ENCODE measurements around the gene PNMA6E. TPM values are rescaled to one million over a fixed set of nuclear protein-coding genes. Genes with fewer than 3 reads are reported as not detected.

PNMA6E gene
- not detected for total RNA-seq

DNA sequence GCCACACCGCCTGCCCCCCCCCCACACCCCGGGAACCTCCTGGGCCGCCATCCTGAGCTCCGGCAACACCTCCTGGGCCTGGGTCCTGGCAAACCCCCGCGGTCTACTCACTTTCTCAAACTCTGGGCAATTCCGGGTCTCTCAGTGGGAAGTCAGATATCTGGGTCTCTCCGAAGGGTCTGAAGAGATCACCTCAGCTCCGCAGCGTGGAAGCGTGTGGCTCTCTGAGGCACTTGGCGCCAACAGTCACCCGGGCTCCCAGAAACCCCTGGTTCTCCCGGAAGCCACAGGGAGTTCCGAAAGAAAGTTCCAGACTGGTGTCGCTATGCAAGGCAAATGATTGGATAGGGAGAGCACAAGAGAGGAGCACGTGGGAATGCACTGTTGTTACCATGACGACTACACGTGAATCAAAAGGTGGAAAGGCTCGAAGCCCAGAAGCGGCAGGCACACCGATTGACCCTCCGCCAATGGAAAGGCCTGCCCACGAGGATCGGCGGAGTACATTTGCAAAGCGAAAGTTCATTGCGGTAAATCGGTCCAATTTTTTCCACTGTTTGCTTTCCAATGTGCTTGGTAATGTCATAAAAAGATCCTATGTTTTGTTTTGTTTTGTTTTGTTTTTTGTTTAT is at the start of gene PNMA6E:
Gene PNMA6E, minus strand, starts transcription at position 218 of the 632 bp plus-strand sequence. CDS start 2,501 bp downstream, outside the sequence.
- TF ChIP-seq POLR2A (IDR thresholded peaks at IDR 0.05) (no peak), CTCF (IDR thresholded peaks at IDR 0.05) (no peak)
- no peaks in the 10 kb centered on the region for H3K36me3 ChIP-seq

GRCh38 chrX:153450949-153451277 is 49.8 kb upstream of the PNMA6E start:
- Histone ChIP-seq H3K9me3 (no peaks in the 10 kb centered on the region), H3K27ac (no peak overlapping the region), H3K4me3 (no peak overlapping the region), H3K4me1 (no peaks in the 10 kb centered on the region), H3K36me3 (peaks cover 0 to 7% (median 0%) of the 10 kb centered on the region in 3 donors), H3K27me3 (no peaks in the 10 kb centered on the region)
- TF ChIP-seq CTCF (IDR thresholded peaks at IDR 0.05) (no peak), POLR2A (IDR thresholded peaks at IDR 0.05) (no peak)
- peak in 1 of 3 donors; percentile 40 for DNase-seq

More for the DNA sequence above, at the start of gene PNMA6E:
- Histone ChIP-seq H3K27ac (no peak within 1 kb of the TSS), H3K9me3 (no peaks in the 10 kb centered on the region), H3K27me3 (no peaks in the 10 kb centered on the region), H3K4me1 (no peaks in the 10 kb centered on the region), H3K4me3 (no peak within 1 kb of the TSS)
- DNase-seq: no peak

- Histone ChIP-seq H3K27me3 (no peaks in the 10 kb centered on the region), H3K4me3 (no peak overlapping the region), H3K9me3 (no peaks in the 10 kb centered on the region), H3K36me3 (peaks cover 0 to 7% (median 0%) of the 10 kb centered on the region in 3 donors), H3K27ac (no peak overlapping the region), H3K4me1 (no peaks in the 10 kb centered on the region)
- peak in 1 of 3 donors; percentile 35 for DNase-seq
- TF ChIP-seq POLR2A (IDR thresholded peaks at IDR 0.05) (no peak), CTCF (IDR thresholded peaks at IDR 0.05) (no peak)
Observed at GRCh38 chrX:153450114-153450948, 49.2 kb upstream of the PNMA6E start.

DNA sequence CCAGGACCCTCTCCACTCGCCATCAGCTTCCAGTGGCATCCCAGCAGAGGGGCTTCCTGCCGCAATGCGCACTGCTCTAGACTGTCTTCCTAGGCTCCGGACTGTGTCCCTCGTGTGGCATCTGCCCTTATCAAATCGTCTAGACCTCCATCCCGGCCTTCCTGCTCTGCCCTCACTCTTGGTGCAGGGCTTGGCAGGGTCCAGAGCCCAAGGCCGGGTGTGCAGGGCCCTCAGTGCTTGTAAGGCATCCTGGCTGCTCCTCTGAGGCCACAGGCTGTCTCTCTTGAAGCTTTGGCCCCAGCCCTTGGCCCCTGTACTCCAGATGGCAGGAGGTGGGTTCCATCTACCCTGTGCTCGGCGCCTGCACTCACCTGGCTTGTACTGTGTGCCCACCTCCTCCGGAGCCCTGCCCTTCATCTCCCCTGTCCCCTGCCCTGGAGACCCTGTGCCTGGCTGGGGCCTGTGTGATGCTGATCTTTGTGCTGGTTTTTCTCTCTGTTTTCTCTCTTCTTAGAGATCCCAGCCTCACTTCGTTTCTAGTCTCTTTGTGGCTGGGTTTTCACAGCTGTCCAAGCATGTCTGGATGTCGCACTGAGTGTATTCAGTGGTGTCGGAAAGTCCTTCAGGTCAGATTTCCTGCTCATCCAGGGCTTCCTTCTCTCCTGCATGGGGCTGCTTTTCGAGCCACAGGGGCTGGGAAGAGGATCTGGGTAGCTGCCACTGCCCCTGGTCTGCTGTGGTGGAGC is 48.4 kb upstream of the PNMA6E start:
- H3K4me1 ChIP-seq: no peaks in the 10 kb centered on the region
- H3K27me3 ChIP-seq: no peaks in the 10 kb centered on the region
- no peak overlapping the region for H3K27ac ChIP-seq
- H3K36me3 ChIP-seq: no peaks in the 10 kb centered on the region
- TF ChIP-seq POLR2A (IDR thresholded peaks at IDR 0.05) (no peak), CTCF (IDR thresholded peaks at IDR 0.05) (no peak)
- DNase-seq: peak in 1 of 3 donors; percentile 38
- H3K4me3 ChIP-seq: no peak overlapping the region
- H3K9me3 ChIP-seq: no peaks in the 10 kb centered on the region

- H3K27me3 ChIP-seq: no peaks in the 10 kb centered on the region
- no peaks in the 10 kb centered on the region for H3K36me3 ChIP-seq
- no peak overlapping the region for H3K4me3 ChIP-seq
- TF ChIP-seq POLR2A (IDR thresholded peaks at IDR 0.05) (no peak), CTCF (IDR thresholded peaks at IDR 0.05) (no peak)
- H3K27ac ChIP-seq: no peak overlapping the region
- DNase-seq: peak in 1 of 3 donors; percentile 30
- H3K4me1 ChIP-seq: no peaks in the 10 kb centered on the region
- H3K9me3 ChIP-seq: no peaks in the 10 kb centered on the region
Observed at GRCh38 chrX:153448556-153449367, 47.6 kb upstream of the PNMA6E start.
